Measurements from ENCODE around the gene DCDC1. TPM values are rescaled to one million over a fixed set of nuclear protein-coding genes. Genes with fewer than 3 reads are reported as not detected.

Gene DCDC1
- total and polyA plus RNA-seq, 2 donors, result 0.09 to 1.2 TPM

- no peak for DNase-seq (ENCODE audit: extremely low spot score)
- no peak overlapping the region for H3K4me3 ChIP-seq (ENCODE audit: low read depth, low read length)
- H3K4me1 ChIP-seq (ENCODE audit: insufficient read depth), result no peaks in the 10 kb centered on the region
- no peaks in the 10 kb centered on the region for H3K36me3 ChIP-seq (ENCODE audit: insufficient read depth)
- no peak overlapping the region for H3K27ac ChIP-seq (ENCODE audit: low read depth)
Observed at GRCh38 chr11:30911247-30911646, 458.3 kb downstream of the DCDC1 start.

GRCh38 chr11:30908857-30909256 lies 460.7 kb downstream of the DCDC1 start:
- H3K27ac ChIP-seq (ENCODE audit: low read depth), result no peak overlapping the region
- H3K4me3 ChIP-seq (ENCODE audit: low read depth, low read length), result no peak overlapping the region
- H3K36me3 ChIP-seq (ENCODE audit: insufficient read depth), result no peaks in the 10 kb centered on the region
- no peak for DNase-seq (ENCODE audit: extremely low spot score)
- H3K4me1 ChIP-seq (ENCODE audit: insufficient read depth), result no peaks in the 10 kb centered on the region
- 83% methylated on average over 1 of the region's 1 CpG for WGBS

- Histone ChIP-seq H3K36me3 (ENCODE audit: insufficient read depth) (no peaks in the 10 kb centered on the region), H3K27ac (ENCODE audit: low read depth) (no peak overlapping the region), H3K4me1 (ENCODE audit: insufficient read depth) (no peaks in the 10 kb centered on the region), H3K4me3 (ENCODE audit: low read depth, low read length) (no peak overlapping the region)
- 71% methylated on average over 2 of the region's 2 CpGs for WGBS
- no peak for DNase-seq (ENCODE audit: extremely low spot score)
Observed at GRCh38 chr11:30908272-30908671, 461.3 kb downstream of the DCDC1 start.

GRCh38 chr11:30902929-30903328 lies 466.6 kb downstream of the DCDC1 start:
- Histone ChIP-seq H3K4me3 (ENCODE audit: low read depth, low read length) (no peak overlapping the region), H3K36me3 (ENCODE audit: insufficient read depth) (no peaks in the 10 kb centered on the region), H3K4me1 (ENCODE audit: insufficient read depth) (no peaks in the 10 kb centered on the region), H3K27ac (ENCODE audit: low read depth) (no peak overlapping the region)
- no peak for DNase-seq (ENCODE audit: extremely low spot score)

GRCh38 chr11:30895046-30895445 lies 474.5 kb downstream of the DCDC1 start:
- Histone ChIP-seq H3K27ac (ENCODE audit: low read depth) (no peak overlapping the region), H3K4me3 (ENCODE audit: low read depth, low read length) (no peak overlapping the region), H3K4me1 (ENCODE audit: insufficient read depth) (no peaks in the 10 kb centered on the region), H3K36me3 (ENCODE audit: insufficient read depth) (no peaks in the 10 kb centered on the region)
- 64% methylated on average over 2 of the region's 2 CpGs for WGBS
- DNase-seq (ENCODE audit: extremely low spot score), result no peak

- Histone ChIP-seq H3K4me1 (ENCODE audit: insufficient read depth) (no peaks in the 10 kb centered on the region), H3K36me3 (ENCODE audit: insufficient read depth) (no peaks in the 10 kb centered on the region), H3K4me3 (ENCODE audit: low read depth, low read length) (no peak overlapping the region), H3K27ac (ENCODE audit: low read depth) (no peak overlapping the region)
- WGBS, result 50% methylated on average over 3 of the region's 3 CpGs
- no peak for DNase-seq (ENCODE audit: extremely low spot score)
Observed at GRCh38 chr11:30893318-30893717, 476.2 kb downstream of the DCDC1 start.

GRCh38 chr11:30889143-30889794 lies 480.3 kb downstream of the DCDC1 start:
- WGBS, result 56% methylated on average over 6 of the region's 6 CpGs
- no peak overlapping the region for H3K4me3 ChIP-seq (ENCODE audit: low read depth, low read length)
- DNase-seq (ENCODE audit: extremely low spot score), result no peak
- H3K4me1 ChIP-seq (ENCODE audit: insufficient read depth), result no peaks in the 10 kb centered on the region
- H3K27ac ChIP-seq (ENCODE audit: low read depth), result no peak overlapping the region
- H3K36me3 ChIP-seq (ENCODE audit: insufficient read depth), result no peaks in the 10 kb centered on the region

- WGBS, result 27% methylated on average over 8 of the region's 8 CpGs
- peak; percentile 31 for DNase-seq (ENCODE audit: extremely low spot score)
- no peak overlapping the region for H3K4me3 ChIP-seq (ENCODE audit: low read depth, low read length)
- no peaks in the 10 kb centered on the region for H3K4me1 ChIP-seq (ENCODE audit: insufficient read depth)
- H3K36me3 ChIP-seq (ENCODE audit: insufficient read depth), result no peaks in the 10 kb centered on the region
- H3K27ac ChIP-seq (ENCODE audit: low read depth), result no peak overlapping the region
Observed at GRCh38 chr11:30879322-30880005, 490.1 kb downstream of the DCDC1 start.

- Histone ChIP-seq H3K36me3 (ENCODE audit: insufficient read depth) (no peaks in the 10 kb centered on the region), H3K27ac (ENCODE audit: low read depth) (no peak overlapping the region), H3K4me1 (ENCODE audit: insufficient read depth) (no peaks in the 10 kb centered on the region), H3K4me3 (ENCODE audit: low read depth, low read length) (no peak overlapping the region)
- 69% methylated on average over 3 of the region's 3 CpGs for WGBS
- no peak for DNase-seq (ENCODE audit: extremely low spot score)
Observed at GRCh38 chr11:30878400-30878799, 491.1 kb downstream of the DCDC1 start.

- H3K36me3 ChIP-seq (ENCODE audit: insufficient read depth), result no peaks in the 10 kb centered on the region
- H3K4me1 ChIP-seq (ENCODE audit: insufficient read depth), result no peaks in the 10 kb centered on the region
- DNase-seq (ENCODE audit: extremely low spot score), result no peak
- 15% methylated on average over 2 of the region's 2 CpGs for WGBS
- no peak overlapping the region for H3K4me3 ChIP-seq (ENCODE audit: low read depth, low read length)
- H3K27ac ChIP-seq (ENCODE audit: low read depth), result no peak overlapping the region
Observed at GRCh38 chr11:30876663-30877396, 492.7 kb downstream of the DCDC1 start.

- no peaks in the 10 kb centered on the region for H3K4me1 ChIP-seq (ENCODE audit: insufficient read depth)
- H3K4me3 ChIP-seq (ENCODE audit: low read depth, low read length), result no peak overlapping the region
- DNase-seq (ENCODE audit: extremely low spot score), result no peak
- H3K36me3 ChIP-seq (ENCODE audit: insufficient read depth), result no peaks in the 10 kb centered on the region
- WGBS, result 89% methylated on average over 2 of the region's 2 CpGs
- no peak overlapping the region for H3K27ac ChIP-seq (ENCODE audit: low read depth)
Observed at GRCh38 chr11:30876228-30876627, 493.3 kb downstream of the DCDC1 start.

- Histone ChIP-seq H3K36me3 (ENCODE audit: insufficient read depth) (no peaks in the 10 kb centered on the region), H3K27ac (ENCODE audit: low read depth) (no peak overlapping the region)
- 74% methylated on average over 2 of the region's 2 CpGs for WGBS
Observed at GRCh38 chr11:30875806-30876205, 493.7 kb downstream of the DCDC1 start.

GRCh38 chr11:30873924-30874610 lies 495.5 kb downstream of the DCDC1 start:
- DNase-seq (ENCODE audit: extremely low spot score), result no peak
- 32% methylated on average over 3 of the region's 3 CpGs for WGBS

More at GRCh38 chr11:30875806-30876205, 493.7 kb downstream of the DCDC1 start:
- Histone ChIP-seq H3K4me3 (ENCODE audit: low read depth, low read length) (no peak overlapping the region), H3K4me1 (ENCODE audit: insufficient read depth) (no peaks in the 10 kb centered on the region)
- no peak for DNase-seq (ENCODE audit: extremely low spot score)

More at GRCh38 chr11:30873924-30874610, 495.5 kb downstream of the DCDC1 start:
- Histone ChIP-seq H3K4me3 (ENCODE audit: low read depth, low read length) (no peak overlapping the region), H3K27ac (ENCODE audit: low read depth) (no peak overlapping the region), H3K4me1 (ENCODE audit: insufficient read depth) (no peaks in the 10 kb centered on the region), H3K36me3 (ENCODE audit: insufficient read depth) (no peaks in the 10 kb centered on the region)
